WTC11 (cell line): ENCODE measurements around the gene TGFBR2.

Experiments
- NFE2L1 ChIP-seq: sonication (generic); formaldehyde crosslinking; IDR thresholded peaks from 2 replicates; pipeline ENCODE4 v1.8.1; 2023; ENCODE audit warnings: missing genetic modification reagents
- NFYB ChIP-seq: sonication (generic); formaldehyde crosslinking; conservative IDR thresholded peaks from 2 replicates; pipeline ENCODE4 v1.8.0; 2022; ENCODE audit warnings: low read depth, missing genetic modification reagents
- TEAD1 ChIP-seq: sonication (generic); formaldehyde crosslinking; IDR thresholded peaks from 2 replicates; pipeline ENCODE4 v1.8.0; 2022; ENCODE audit warnings: mild to moderate bottlenecking, missing genetic modification reagents
- TP53 ChIP-seq: sonication (generic); formaldehyde crosslinking; IDR thresholded peaks from 2 replicates; pipeline ENCODE4 v1.8.1; 2023; ENCODE audit warnings: mild to moderate bottlenecking, missing genetic modification reagents
- TF ChIP-seq, protein P1 (sequence below): fragments of 200-600 bp; IDR thresholded peaks from 2 replicates; pipeline ENCODE4 v1.8.0; 2022; ENCODE audit warnings: antibody characterized with exemption
- TF ChIP-seq, protein P2 (sequence below): sonication (generic); formaldehyde crosslinking; IDR thresholded peaks from 2 replicates; pipeline ENCODE4 v1.8.1; 2023; ENCODE audit warnings: mild to moderate bottlenecking, missing genetic modification reagents
- TF ChIP-seq, protein P3 (sequence below): sonication (generic); formaldehyde crosslinking; IDR thresholded peaks from 2 replicates; pipeline ENCODE4 v1.8.0; 2022; ENCODE audit warnings: mild to moderate bottlenecking, missing genetic modification reagents
- TF ChIP-seq, protein P4 (sequence below): sonication (generic); formaldehyde crosslinking; IDR thresholded peaks from 2 replicates; pipeline ENCODE4 v1.8.1; 2023; ENCODE audit warnings: mild to moderate bottlenecking, missing genetic modification reagents

DNA sequence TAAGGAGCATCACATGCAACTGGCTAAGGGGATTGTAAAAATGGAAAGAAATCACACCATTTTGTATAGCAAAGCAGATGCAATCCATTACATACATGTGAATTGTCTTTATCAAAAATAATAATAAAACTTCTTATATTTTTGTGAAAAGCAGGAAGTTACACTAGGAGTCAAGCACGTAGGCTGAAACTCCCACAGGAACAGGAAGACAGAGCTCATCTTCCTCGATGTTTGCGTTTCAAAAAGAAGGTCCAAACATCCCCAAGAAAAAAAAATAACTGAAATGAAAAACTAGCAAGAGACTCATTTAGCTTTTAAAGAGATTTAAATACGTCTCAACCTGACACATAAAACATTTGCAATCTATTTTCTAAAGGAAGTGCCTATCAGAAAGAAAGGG lies 106.6 kb downstream of the TGFBR2 start:
- TF ChIP-seq, protein P1, sequence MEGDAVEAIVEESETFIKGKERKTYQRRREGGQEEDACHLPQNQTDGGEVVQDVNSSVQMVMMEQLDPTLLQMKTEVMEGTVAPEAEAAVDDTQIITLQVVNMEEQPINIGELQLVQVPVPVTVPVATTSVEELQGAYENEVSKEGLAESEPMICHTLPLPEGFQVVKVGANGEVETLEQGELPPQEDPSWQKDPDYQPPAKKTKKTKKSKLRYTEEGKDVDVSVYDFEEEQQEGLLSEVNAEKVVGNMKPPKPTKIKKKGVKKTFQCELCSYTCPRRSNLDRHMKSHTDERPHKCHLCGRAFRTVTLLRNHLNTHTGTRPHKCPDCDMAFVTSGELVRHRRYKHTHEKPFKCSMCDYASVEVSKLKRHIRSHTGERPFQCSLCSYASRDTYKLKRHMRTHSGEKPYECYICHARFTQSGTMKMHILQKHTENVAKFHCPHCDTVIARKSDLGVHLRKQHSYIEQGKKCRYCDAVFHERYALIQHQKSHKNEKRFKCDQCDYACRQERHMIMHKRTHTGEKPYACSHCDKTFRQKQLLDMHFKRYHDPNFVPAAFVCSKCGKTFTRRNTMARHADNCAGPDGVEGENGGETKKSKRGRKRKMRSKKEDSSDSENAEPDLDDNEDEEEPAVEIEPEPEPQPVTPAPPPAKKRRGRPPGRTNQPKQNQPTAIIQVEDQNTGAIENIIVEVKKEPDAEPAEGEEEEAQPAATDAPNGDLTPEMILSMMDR: no peak
- TF ChIP-seq TEAD1 (no peak), NFYB (CRISPR knock-in tag) (no peak), TP53 (CRISPR knock-in tag) (no peak), NFE2L1 (no peak)
- TF ChIP-seq, protein P2, sequence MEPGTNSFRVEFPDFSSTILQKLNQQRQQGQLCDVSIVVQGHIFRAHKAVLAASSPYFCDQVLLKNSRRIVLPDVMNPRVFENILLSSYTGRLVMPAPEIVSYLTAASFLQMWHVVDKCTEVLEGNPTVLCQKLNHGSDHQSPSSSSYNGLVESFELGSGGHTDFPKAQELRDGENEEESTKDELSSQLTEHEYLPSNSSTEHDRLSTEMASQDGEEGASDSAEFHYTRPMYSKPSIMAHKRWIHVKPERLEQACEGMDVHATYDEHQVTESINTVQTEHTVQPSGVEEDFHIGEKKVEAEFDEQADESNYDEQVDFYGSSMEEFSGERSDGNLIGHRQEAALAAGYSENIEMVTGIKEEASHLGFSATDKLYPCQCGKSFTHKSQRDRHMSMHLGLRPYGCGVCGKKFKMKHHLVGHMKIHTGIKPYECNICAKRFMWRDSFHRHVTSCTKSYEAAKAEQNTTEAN: no peak
- TF ChIP-seq, protein P3, sequence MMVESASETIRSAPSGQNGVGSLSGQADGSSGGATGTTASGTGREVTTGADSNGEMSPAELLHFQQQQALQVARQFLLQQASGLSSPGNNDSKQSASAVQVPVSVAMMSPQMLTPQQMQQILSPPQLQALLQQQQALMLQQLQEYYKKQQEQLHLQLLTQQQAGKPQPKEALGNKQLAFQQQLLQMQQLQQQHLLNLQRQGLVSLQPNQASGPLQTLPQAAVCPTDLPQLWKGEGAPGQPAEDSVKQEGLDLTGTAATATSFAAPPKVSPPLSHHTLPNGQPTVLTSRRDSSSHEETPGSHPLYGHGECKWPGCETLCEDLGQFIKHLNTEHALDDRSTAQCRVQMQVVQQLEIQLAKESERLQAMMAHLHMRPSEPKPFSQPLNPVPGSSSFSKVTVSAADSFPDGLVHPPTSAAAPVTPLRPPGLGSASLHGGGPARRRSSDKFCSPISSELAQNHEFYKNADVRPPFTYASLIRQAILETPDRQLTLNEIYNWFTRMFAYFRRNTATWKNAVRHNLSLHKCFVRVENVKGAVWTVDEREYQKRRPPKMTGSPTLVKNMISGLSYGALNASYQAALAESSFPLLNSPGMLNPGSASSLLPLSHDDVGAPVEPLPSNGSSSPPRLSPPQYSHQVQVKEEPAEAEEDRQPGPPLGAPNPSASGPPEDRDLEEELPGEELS: no peak
- TF ChIP-seq, protein P4, sequence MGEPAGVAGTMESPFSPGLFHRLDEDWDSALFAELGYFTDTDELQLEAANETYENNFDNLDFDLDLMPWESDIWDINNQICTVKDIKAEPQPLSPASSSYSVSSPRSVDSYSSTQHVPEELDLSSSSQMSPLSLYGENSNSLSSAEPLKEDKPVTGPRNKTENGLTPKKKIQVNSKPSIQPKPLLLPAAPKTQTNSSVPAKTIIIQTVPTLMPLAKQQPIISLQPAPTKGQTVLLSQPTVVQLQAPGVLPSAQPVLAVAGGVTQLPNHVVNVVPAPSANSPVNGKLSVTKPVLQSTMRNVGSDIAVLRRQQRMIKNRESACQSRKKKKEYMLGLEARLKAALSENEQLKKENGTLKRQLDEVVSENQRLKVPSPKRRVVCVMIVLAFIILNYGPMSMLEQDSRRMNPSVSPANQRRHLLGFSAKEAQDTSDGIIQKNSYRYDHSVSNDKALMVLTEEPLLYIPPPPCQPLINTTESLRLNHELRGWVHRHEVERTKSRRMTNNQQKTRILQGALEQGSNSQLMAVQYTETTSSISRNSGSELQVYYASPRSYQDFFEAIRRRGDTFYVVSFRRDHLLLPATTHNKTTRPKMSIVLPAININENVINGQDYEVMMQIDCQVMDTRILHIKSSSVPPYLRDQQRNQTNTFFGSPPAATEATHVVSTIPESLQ (CRISPR knock-in tag): no peak
